ENCODE data around the gene DHRS11. TPM values are rescaled to one million over a fixed set of nuclear protein-coding genes. Genes with fewer than 3 reads are reported as not detected.
"Not testable (repeated sequence)": the region's sequence is repeated elsewhere in the genome, so short reads cannot be mapped to it uniquely, and the experiment has no call there.

DHRS11 gene
- total RNA-seq, 1 donor from 2014 or later, result 7.1 TPM

DNA sequence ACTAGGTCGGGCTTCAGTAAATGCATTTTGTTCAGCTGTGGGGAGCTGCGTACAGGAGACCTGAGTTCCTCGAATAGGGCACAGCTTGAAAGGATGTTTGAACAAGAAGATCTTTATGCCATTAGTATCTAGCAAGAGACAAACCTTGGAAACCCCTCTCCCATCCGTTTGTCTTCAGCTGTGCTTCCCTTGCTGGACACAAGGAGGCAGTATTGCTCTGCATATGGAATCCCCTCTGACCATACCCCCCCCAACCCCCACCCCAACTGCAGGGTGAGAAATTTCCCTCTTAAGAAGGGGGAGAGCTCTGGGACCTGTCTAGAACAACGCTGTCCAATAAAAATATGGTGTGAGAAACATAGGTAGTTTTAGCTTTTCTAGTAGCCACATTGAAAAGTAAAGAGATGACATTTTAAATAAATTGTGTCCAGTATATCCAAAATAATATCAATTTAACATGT lies 11.3 kb downstream of the DHRS11 start:
- H3K4me3 Mint-ChIP-seq (ENCODE audit: unreplicated experiment), result peak overlapping the region; percentile 88
- H3K36me3 ChIP-seq (ENCODE audit: insufficient read depth, low read length), result peaks cover 4% of the 10 kb centered on the region
- H3K36me3 Mint-ChIP-seq (ENCODE audit: low read depth, unreplicated experiment), result peaks cover 4% of the 10 kb centered on the region
- H3K27ac Mint-ChIP-seq (ENCODE audit: unreplicated experiment), result no peak overlapping the region
- peaks cover 20% of the 10 kb centered on the region for H3K4me1 ChIP-seq (ENCODE audit: insufficient read depth, low read length)
- no peaks in the 10 kb centered on the region for H3K9me3 ChIP-seq (ENCODE audit: insufficient read depth, low read depth, low read length)
- no peaks in the 10 kb centered on the region for H3K9me3 Mint-ChIP-seq (ENCODE audit: unreplicated experiment)
- peak overlapping the region; percentile 89 for H3K4me2 ChIP-seq (ENCODE audit: low read length)
- no peak for FAIRE-seq
- TF ChIP-seq, protein P1, sequence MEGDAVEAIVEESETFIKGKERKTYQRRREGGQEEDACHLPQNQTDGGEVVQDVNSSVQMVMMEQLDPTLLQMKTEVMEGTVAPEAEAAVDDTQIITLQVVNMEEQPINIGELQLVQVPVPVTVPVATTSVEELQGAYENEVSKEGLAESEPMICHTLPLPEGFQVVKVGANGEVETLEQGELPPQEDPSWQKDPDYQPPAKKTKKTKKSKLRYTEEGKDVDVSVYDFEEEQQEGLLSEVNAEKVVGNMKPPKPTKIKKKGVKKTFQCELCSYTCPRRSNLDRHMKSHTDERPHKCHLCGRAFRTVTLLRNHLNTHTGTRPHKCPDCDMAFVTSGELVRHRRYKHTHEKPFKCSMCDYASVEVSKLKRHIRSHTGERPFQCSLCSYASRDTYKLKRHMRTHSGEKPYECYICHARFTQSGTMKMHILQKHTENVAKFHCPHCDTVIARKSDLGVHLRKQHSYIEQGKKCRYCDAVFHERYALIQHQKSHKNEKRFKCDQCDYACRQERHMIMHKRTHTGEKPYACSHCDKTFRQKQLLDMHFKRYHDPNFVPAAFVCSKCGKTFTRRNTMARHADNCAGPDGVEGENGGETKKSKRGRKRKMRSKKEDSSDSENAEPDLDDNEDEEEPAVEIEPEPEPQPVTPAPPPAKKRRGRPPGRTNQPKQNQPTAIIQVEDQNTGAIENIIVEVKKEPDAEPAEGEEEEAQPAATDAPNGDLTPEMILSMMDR (IDR thresholded peaks at IDR 0.05; ENCODE audit: insufficient read depth, low read depth, low read length), result peak; percentile 67
- no peak for TF ChIP-seq EZH2 (IDR thresholded peaks at IDR 0.05; ENCODE audit: insufficient read depth, low read length)
- no peak overlapping the region for H3K27ac ChIP-seq (ENCODE audit: low read depth, low read length)
- peaks cover 26% of the 10 kb centered on the region for H4K20me1 ChIP-seq (ENCODE audit: insufficient read depth, low read length)
- H3K4me3 ChIP-seq (ENCODE audit: insufficient read depth, low read depth, low read length), result peak overlapping the region; percentile 97
- peak overlapping the region; percentile 91 for H3K9ac ChIP-seq (ENCODE audit: low read length)
- H3K4me1 Mint-ChIP-seq (ENCODE audit: low read depth, unreplicated experiment), result peaks cover 8% of the 10 kb centered on the region
- DNase-seq (ENCODE audit: low read depth), result peak; percentile 42
- no peaks in the 10 kb centered on the region for H3K27me3 ChIP-seq (ENCODE audit: insufficient read depth, low read length)
- no peak overlapping the region for H2AFZ ChIP-seq (ENCODE audit: low read depth, low read length)
- H3K79me2 ChIP-seq (ENCODE audit: insufficient read depth, low read length), result peaks cover 32% of the 10 kb centered on the region
- H3K27me3 Mint-ChIP-seq (ENCODE audit: low read depth, unreplicated experiment), result no peaks in the 10 kb centered on the region

DNA sequence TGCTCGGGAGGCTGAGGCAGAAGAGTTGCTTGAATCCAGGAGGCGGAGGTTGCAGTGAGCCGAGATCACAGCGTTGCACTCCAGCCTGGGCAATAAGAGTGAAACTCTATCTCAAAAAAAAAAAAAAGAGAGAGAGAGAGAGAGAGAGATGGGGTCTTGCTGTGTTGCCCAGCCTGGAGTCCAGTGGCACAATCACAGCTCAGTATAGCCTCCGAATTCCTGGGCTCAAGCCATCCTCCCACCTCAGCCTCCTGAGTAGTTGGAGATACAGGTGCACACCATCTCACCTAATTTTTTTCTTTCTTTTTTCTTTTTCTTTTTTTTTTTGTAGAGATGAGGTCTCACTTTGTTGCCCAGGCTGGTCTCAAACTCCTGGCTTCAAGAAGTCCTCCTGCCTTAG lies 13.3 kb downstream of the DHRS11 start:
- not testable (repeated sequence) for FAIRE-seq; H2AFZ ChIP-seq (ENCODE audit: low read depth, low read length); H3K9ac ChIP-seq (ENCODE audit: low read length); H3K4me3 Mint-ChIP-seq (ENCODE audit: unreplicated experiment); H3K36me3 Mint-ChIP-seq (ENCODE audit: low read depth, unreplicated experiment); H3K4me3 ChIP-seq (ENCODE audit: insufficient read depth, low read depth, low read length); H3K27ac ChIP-seq (ENCODE audit: low read depth, low read length); H3K27ac Mint-ChIP-seq (ENCODE audit: unreplicated experiment); H3K36me3 ChIP-seq (ENCODE audit: insufficient read depth, low read length); H3K9me3 ChIP-seq (ENCODE audit: insufficient read depth, low read depth, low read length); H3K4me1 Mint-ChIP-seq (ENCODE audit: low read depth, unreplicated experiment); H3K27me3 Mint-ChIP-seq (ENCODE audit: low read depth, unreplicated experiment); H3K9me3 Mint-ChIP-seq (ENCODE audit: unreplicated experiment); H3K27me3 ChIP-seq (ENCODE audit: insufficient read depth, low read length); H3K4me2 ChIP-seq (ENCODE audit: low read length); DNase-seq (ENCODE audit: low read depth)
- Histone ChIP-seq H3K79me2 (ENCODE audit: insufficient read depth, low read length) (peaks cover 32% of the 10 kb centered on the region), H3K4me1 (ENCODE audit: insufficient read depth, low read length) (peaks cover 24% of the 10 kb centered on the region), H4K20me1 (ENCODE audit: insufficient read depth, low read length) (peaks cover 41% of the 10 kb centered on the region)

DNA sequence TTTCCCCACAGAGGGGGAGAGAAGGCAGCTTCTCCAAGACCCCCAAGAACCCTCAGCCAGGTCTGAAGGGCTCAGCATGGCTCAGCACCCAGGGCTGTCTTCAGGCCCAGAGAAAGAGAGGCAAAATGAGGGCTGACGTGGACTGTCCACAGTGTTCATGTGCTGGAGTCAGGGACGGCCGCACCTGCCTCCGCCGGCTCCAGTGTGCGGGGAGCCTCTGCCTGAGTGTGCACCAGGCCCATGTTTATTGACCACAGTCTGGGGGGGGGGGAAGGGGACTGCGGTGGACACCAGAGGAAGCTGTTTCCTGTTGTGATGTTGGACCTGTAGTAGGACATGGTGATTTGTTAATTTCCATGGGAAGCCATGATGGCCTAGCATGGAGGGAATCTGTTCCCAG lies 16.6 kb downstream of the DHRS11 start:
- DNase-seq (ENCODE audit: low read depth) (no peak), FAIRE-seq (no peak)
- H3K4me3 Mint-ChIP-seq (ENCODE audit: unreplicated experiment), result no peak overlapping the region
- peaks cover 7% of the 10 kb centered on the region for H3K36me3 Mint-ChIP-seq (ENCODE audit: low read depth, unreplicated experiment)
- TF ChIP-seq, protein P1 (IDR thresholded peaks at IDR 0.05; ENCODE audit: insufficient read depth, low read depth, low read length), result no peak
- TF ChIP-seq EZH2 (IDR thresholded peaks at IDR 0.05; ENCODE audit: insufficient read depth, low read length), result no peak
- H3K27ac Mint-ChIP-seq (ENCODE audit: unreplicated experiment), result no peak overlapping the region
- Histone ChIP-seq H4K20me1 (ENCODE audit: insufficient read depth, low read length) (peaks cover 41% of the 10 kb centered on the region), H3K27ac (ENCODE audit: low read depth, low read length) (no peak overlapping the region), H3K4me3 (ENCODE audit: insufficient read depth, low read depth, low read length) (no peak overlapping the region), H3K79me2 (ENCODE audit: insufficient read depth, low read length) (peaks cover 17% of the 10 kb centered on the region), H3K4me1 (ENCODE audit: insufficient read depth, low read length) (peaks cover 18% of the 10 kb centered on the region), H3K27me3 (ENCODE audit: insufficient read depth, low read length) (no peaks in the 10 kb centered on the region), H2AFZ (ENCODE audit: low read depth, low read length) (no peak overlapping the region), H3K4me2 (ENCODE audit: low read length) (peak overlapping the region; percentile 64), H3K9me3 (ENCODE audit: insufficient read depth, low read depth, low read length) (no peaks in the 10 kb centered on the region), H3K36me3 (ENCODE audit: insufficient read depth, low read length) (peaks cover 4% of the 10 kb centered on the region), H3K9ac (ENCODE audit: low read length) (no peak overlapping the region)
- H3K4me1 Mint-ChIP-seq (ENCODE audit: low read depth, unreplicated experiment), result peaks cover 4% of the 10 kb centered on the region
- no peaks in the 10 kb centered on the region for H3K9me3 Mint-ChIP-seq (ENCODE audit: unreplicated experiment)
- H3K27me3 Mint-ChIP-seq (ENCODE audit: low read depth, unreplicated experiment), result no peaks in the 10 kb centered on the region

All from astrocyte (in vitro differentiated cells and primary cell).